Measurements from ENCODE around the gene LINC01488. TPM values are rescaled to one million over a fixed set of nuclear protein-coding genes. Genes with fewer than 3 reads are reported as not detected.

The LINC01488 gene
- total RNA-seq, 1 donor from 2014 or later = not detected

- peaks cover 5% of the 10 kb centered on the region for H3K27me3 Mint-ChIP-seq (ENCODE audit: unreplicated experiment)
- no peak for DNase-seq (ENCODE audit: low spot score)
These were observed 36.9 kb downstream of the LINC01488 start for GRCh38 chr11:69518081-69518950.

GRCh38 chr11:69520186-69520916, 38.9 kb downstream of the LINC01488 start:
- DNase-seq (ENCODE audit: low spot score) = no peak
- peaks cover 10% of the 10 kb centered on the region for H3K36me3 Mint-ChIP-seq (ENCODE audit: low read depth, unreplicated experiment)
- H3K27me3 Mint-ChIP-seq (ENCODE audit: unreplicated experiment) = peaks cover 5% of the 10 kb centered on the region
- TF ChIP-seq CTCF (IDR thresholded peaks at IDR 0.05; ENCODE audit: unreplicated experiment) = no peak
- no peak overlapping the region for H3K4me3 Mint-ChIP-seq (ENCODE audit: unreplicated experiment)
- no peak overlapping the region for H3K27ac Mint-ChIP-seq (ENCODE audit: unreplicated experiment)
- peaks cover 3% of the 10 kb centered on the region for H3K4me1 Mint-ChIP-seq (ENCODE audit: unreplicated experiment)
- H3K9me3 Mint-ChIP-seq (ENCODE audit: unreplicated experiment) = peaks cover 4% of the 10 kb centered on the region

More at GRCh38 chr11:69518081-69518950, 36.9 kb downstream of the LINC01488 start:
- Mint-ChIP-seq H3K36me3 (ENCODE audit: low read depth, unreplicated experiment) (peaks cover 10% of the 10 kb centered on the region), H3K27ac (ENCODE audit: unreplicated experiment) (no peak overlapping the region), H3K4me3 (ENCODE audit: unreplicated experiment) (no peak overlapping the region), H3K4me1 (ENCODE audit: unreplicated experiment) (peaks cover 3% of the 10 kb centered on the region), H3K9me3 (ENCODE audit: unreplicated experiment) (peaks cover 4% of the 10 kb centered on the region)
- no peak for TF ChIP-seq CTCF (IDR thresholded peaks at IDR 0.05; ENCODE audit: unreplicated experiment)

- TF ChIP-seq CTCF (IDR thresholded peaks at IDR 0.05; ENCODE audit: unreplicated experiment) = no peak
- DNase-seq (ENCODE audit: low spot score) = no peak
- Mint-ChIP-seq H3K4me1 (ENCODE audit: unreplicated experiment) (peaks cover 3% of the 10 kb centered on the region), H3K36me3 (ENCODE audit: low read depth, unreplicated experiment) (peaks cover 5% of the 10 kb centered on the region), H3K4me3 (ENCODE audit: unreplicated experiment) (no peak overlapping the region), H3K27me3 (ENCODE audit: unreplicated experiment) (peaks cover 5% of the 10 kb centered on the region), H3K9me3 (ENCODE audit: unreplicated experiment) (no peaks in the 10 kb centered on the region), H3K27ac (ENCODE audit: unreplicated experiment) (no peak overlapping the region)
These were observed 40.0 kb downstream of the LINC01488 start for GRCh38 chr11:69521457-69521856.

GRCh38 chr11:69523453-69523852, 42.0 kb downstream of the LINC01488 start:
- H3K4me3 Mint-ChIP-seq (ENCODE audit: unreplicated experiment) = no peak overlapping the region
- TF ChIP-seq CTCF (IDR thresholded peaks at IDR 0.05; ENCODE audit: unreplicated experiment) = no peak
- H3K27me3 Mint-ChIP-seq (ENCODE audit: unreplicated experiment) = peaks cover 1% of the 10 kb centered on the region
- no peaks in the 10 kb centered on the region for H3K36me3 Mint-ChIP-seq (ENCODE audit: low read depth, unreplicated experiment)
- H3K4me1 Mint-ChIP-seq (ENCODE audit: unreplicated experiment) = peaks cover 3% of the 10 kb centered on the region
- H3K27ac Mint-ChIP-seq (ENCODE audit: unreplicated experiment) = no peak overlapping the region
- no peaks in the 10 kb centered on the region for H3K9me3 Mint-ChIP-seq (ENCODE audit: unreplicated experiment)
- DNase-seq (ENCODE audit: low spot score) = no peak

Measured in endothelial cell (in vitro differentiated cells).